ENCODE data around the gene PLA2G15. TPM values are rescaled to one million over a fixed set of nuclear protein-coding genes. Genes with fewer than 3 reads are reported as not detected.

PLA2G15 gene
- total and polyA plus RNA-seq, 4 donors = 7.2 to 28.4 (median 10.5) TPM

DNA sequence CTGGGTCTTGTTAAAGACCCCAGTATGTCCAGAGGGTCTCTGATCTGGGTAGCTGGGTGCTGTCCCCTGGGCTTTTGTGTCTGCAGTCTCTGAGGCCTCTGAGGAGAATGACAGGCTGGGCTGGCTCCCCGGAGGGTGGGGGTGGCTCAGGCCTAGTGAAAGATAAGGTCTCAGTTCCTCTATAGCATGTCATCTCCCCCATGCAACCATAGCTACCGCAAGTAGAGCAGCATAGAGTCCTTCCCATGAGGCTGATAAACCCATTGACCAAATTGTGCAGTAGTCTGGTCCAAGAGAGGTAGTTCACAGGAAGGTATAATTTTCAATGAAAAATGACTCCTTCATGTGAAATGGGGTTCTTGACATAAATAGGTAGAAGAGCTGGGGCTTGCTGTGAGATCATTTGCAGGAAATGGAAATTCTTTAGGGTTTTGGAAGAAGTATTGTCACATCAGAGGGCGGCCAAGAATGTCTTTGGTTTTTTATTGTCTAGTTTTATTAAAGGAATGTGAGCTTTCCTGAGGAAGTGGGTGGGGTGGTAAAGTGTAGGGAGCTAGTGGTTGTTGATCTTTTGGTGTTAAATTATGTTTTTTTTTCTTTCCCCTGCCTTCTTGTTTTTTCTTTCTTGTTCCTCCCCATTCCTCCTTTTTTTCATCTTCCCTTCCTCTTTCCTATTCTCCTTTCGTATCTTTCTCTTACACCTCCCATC, 44.6 kb downstream of the PLA2G15 start:
- no peak for ATAC-seq (ENCODE audit: low FRiP score)
- peaks cover 0 to 3% of the 10 kb centered on the region in 2 donors for H3K4me1 ChIP-seq (ENCODE audit: control insufficient read depth in 1 of 2, insufficient read depth in 2 of 2, low read length in 2 of 2)

GRCh38 chr16:68290450-68290849, 45.3 kb downstream of the PLA2G15 start:
- intact Hi-C loops (cut with DNase I) = no loop called here
- Histone ChIP-seq H3K27ac (ENCODE audit: low read depth in 1 of 2, low read length in 2 of 2) (no peak overlapping the region), H3K4me3 (ENCODE audit: low read length in 2 of 2) (no peak overlapping the region), H3K36me3 (ENCODE audit: control insufficient read depth in 1 of 2, insufficient read depth in 2 of 2, low read length in 1 of 2) (peaks cover 3% of the 10 kb centered on the region in 2 donors), H3K4me1 (ENCODE audit: control insufficient read depth in 1 of 2, insufficient read depth in 2 of 2, low read length in 2 of 2) (peaks cover 0 to 3% of the 10 kb centered on the region in 2 donors), H3K9me3 (ENCODE audit: control insufficient read depth, low read length) (no peaks in the 10 kb centered on the region), H3K27me3 (ENCODE audit: control insufficient read depth in 1 of 2, insufficient read depth in 2 of 2, low read length in 1 of 2) (no peaks in the 10 kb centered on the region)
- 64 to 67% methylated on average over 6 of the region's 6 CpGs for WGBS, 2 donors
- DNase-seq = no peak
- no peak for ATAC-seq (ENCODE audit: low FRiP score)

More for the DNA sequence above, 44.6 kb downstream of the PLA2G15 start:
- no peak overlapping the region for H3K27ac ChIP-seq (ENCODE audit: low read depth in 1 of 2, low read length in 2 of 2)
- H3K4me3 ChIP-seq (ENCODE audit: low read length in 2 of 2) = no peak overlapping the region
- no peaks in the 10 kb centered on the region for H3K27me3 ChIP-seq (ENCODE audit: control insufficient read depth in 1 of 2, insufficient read depth in 2 of 2, low read length in 1 of 2)
- peaks cover 3% of the 10 kb centered on the region in 2 donors for H3K36me3 ChIP-seq (ENCODE audit: control insufficient read depth in 1 of 2, insufficient read depth in 2 of 2, low read length in 1 of 2)
- H3K9me3 ChIP-seq (ENCODE audit: control insufficient read depth, low read length) = no peaks in the 10 kb centered on the region
- intact Hi-C loops (cut with DNase I) = no loop called here
- no peak for DNase-seq
- 66 to 68% methylated on average over 4 of the region's 4 CpGs for WGBS, 2 donors

DNA sequence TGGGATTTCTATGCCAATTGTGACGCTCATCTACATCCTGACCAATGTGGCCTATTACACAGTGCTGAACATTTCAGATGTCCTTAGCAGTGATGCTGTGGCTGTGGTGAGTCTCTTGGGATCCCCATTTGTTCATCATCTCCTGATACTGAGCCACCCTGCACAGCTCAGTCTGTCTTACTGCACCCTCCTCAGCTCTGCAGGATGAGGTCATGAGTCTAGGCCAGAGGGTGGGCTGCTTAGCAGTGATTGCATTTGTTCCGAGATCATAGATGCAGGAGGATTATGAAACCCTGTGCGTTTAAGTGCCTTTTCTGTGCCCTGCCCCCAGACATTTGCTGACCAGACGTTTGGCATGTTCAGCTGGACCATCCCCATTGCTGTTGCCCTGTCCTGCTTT, 46.1 kb downstream of the PLA2G15 start:
- H3K36me3 ChIP-seq (ENCODE audit: control insufficient read depth in 1 of 2, insufficient read depth in 2 of 2, low read length in 1 of 2) = peaks cover 3 to 6% of the 10 kb centered on the region in 2 donors
- intact Hi-C loops (cut with DNase I) = no loop called here
- no peaks in the 10 kb centered on the region for H3K9me3 ChIP-seq (ENCODE audit: control insufficient read depth, low read length)
- DNase-seq (no peak), ATAC-seq (ENCODE audit: low FRiP score) (no peak)
- no peaks in the 10 kb centered on the region for H3K27me3 ChIP-seq (ENCODE audit: control insufficient read depth in 1 of 2, insufficient read depth in 2 of 2, low read length in 1 of 2)
- no peak overlapping the region for H3K4me3 ChIP-seq (ENCODE audit: low read length in 2 of 2)
- peaks cover 0 to 3% of the 10 kb centered on the region in 2 donors for H3K4me1 ChIP-seq (ENCODE audit: control insufficient read depth in 1 of 2, insufficient read depth in 2 of 2, low read length in 2 of 2)
- 74 to 86% methylated on average over 4 of the region's 4 CpGs for WGBS, 2 donors
- no peak overlapping the region for H3K27ac ChIP-seq (ENCODE audit: low read depth in 1 of 2, low read length in 2 of 2)

DNA sequence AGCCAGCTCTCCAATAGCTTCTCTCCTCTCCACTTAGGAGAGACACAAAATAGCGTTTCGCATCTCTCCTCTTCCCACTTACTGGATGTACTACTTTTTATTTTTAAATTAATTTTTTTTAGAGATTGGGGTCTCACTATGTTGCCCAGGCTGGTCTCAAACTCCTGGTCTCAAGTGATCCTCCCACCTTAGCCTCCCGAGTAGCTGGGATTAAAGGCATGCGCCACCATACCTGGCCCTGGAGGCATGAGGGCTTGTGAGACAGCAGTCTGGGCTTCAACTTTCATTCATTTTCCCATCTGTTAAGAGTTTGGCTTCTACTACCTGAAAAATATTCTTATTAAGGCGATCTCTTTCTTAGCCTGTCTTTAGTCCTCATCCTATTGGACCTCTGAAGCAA, 47.3 kb downstream of the PLA2G15 start:
- Histone ChIP-seq H3K27ac (ENCODE audit: low read depth in 1 of 2, low read length in 2 of 2) (no peak overlapping the region), H3K27me3 (ENCODE audit: control insufficient read depth in 1 of 2, insufficient read depth in 2 of 2, low read length in 1 of 2) (no peaks in the 10 kb centered on the region), H3K9me3 (ENCODE audit: control insufficient read depth, low read length) (no peaks in the 10 kb centered on the region), H3K4me3 (ENCODE audit: low read length in 2 of 2) (no peak overlapping the region), H3K4me1 (ENCODE audit: control insufficient read depth in 1 of 2, insufficient read depth in 2 of 2, low read length in 2 of 2) (peaks cover 0 to 2% of the 10 kb centered on the region in 2 donors), H3K36me3 (ENCODE audit: control insufficient read depth in 1 of 2, insufficient read depth in 2 of 2, low read length in 1 of 2) (peaks cover 8% of the 10 kb centered on the region in 2 donors)
- intact Hi-C loops (cut with DNase I) = no loop called here
- ATAC-seq (ENCODE audit: low FRiP score) (no peak), DNase-seq (no peak)
- 96 to 98% methylated on average over 5 of the region's 5 CpGs for WGBS, 2 donors

DNA sequence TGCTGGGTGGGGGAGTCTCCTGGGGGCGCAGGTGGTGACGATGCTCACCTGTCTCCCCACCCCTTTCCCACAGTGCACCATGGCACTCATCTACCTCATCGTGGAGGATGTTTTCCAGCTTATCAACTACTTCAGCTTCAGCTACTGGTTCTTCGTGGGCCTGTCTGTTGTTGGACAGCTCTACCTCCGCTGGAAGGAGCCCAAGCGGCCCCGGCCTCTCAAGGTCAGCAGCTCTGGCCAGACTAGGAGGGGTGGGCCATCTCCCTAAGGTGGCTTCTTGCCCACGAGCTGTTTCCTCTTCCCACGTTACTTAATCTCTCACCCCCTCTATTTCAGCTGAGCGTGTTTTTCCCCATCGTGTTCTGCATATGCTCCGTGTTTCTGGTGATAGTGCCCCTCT, 51.1 kb downstream of the PLA2G15 start:
- WGBS, 2 donors = 79 to 80% methylated on average over 12 of the region's 12 CpGs
- DNase-seq (no peak), ATAC-seq (ENCODE audit: low FRiP score) (no peak)
- Histone ChIP-seq H3K4me1 (ENCODE audit: control insufficient read depth in 1 of 2, insufficient read depth in 2 of 2, low read length in 2 of 2) (no peaks in the 10 kb centered on the region), H3K4me3 (ENCODE audit: low read length in 2 of 2) (no peak overlapping the region), H3K27ac (ENCODE audit: low read depth in 1 of 2, low read length in 2 of 2) (no peak overlapping the region), H3K36me3 (ENCODE audit: control insufficient read depth in 1 of 2, insufficient read depth in 2 of 2, low read length in 1 of 2) (peaks cover 5 to 13% of the 10 kb centered on the region in 2 donors), H3K9me3 (ENCODE audit: control insufficient read depth, low read length) (no peaks in the 10 kb centered on the region), H3K27me3 (ENCODE audit: control insufficient read depth in 1 of 2, insufficient read depth in 2 of 2, low read length in 1 of 2) (no peaks in the 10 kb centered on the region)
- intact Hi-C loops (cut with DNase I) = no loop called here

GRCh38 chr16:68296693-68297092, 51.5 kb downstream of the PLA2G15 start:
- intact Hi-C loops (cut with DNase I) = no loop called here

DNA sequence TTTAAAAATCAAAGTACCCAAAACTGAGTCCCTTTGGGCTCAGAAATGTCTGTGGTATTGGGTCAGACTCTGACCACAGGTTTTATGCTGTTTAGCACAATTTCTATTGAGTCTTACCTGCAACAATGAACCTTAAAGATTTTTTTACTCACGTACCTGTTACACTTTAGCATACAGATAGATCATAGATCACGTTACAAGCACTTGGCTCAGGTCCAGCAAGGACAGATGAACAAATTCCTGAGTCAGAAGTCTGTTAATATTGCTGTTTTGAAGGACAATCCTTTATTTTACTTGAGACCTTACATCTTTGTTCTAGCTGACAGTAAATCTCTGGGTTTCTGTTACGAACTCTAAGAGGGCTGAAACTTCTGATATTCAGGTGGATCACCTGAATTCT, 52.7 kb downstream of the PLA2G15 start:
- no peak overlapping the region for H3K27ac ChIP-seq (ENCODE audit: low read depth in 1 of 2, low read length in 2 of 2)
- WGBS, 2 donors = 55 to 57% methylated on average over 3 of the region's 3 CpGs
- no peak for DNase-seq

More at GRCh38 chr16:68296693-68297092, 51.5 kb downstream of the PLA2G15 start:
- Histone ChIP-seq H3K27me3 (ENCODE audit: control insufficient read depth in 1 of 2, insufficient read depth in 2 of 2, low read length in 1 of 2) (no peaks in the 10 kb centered on the region), H3K9me3 (ENCODE audit: control insufficient read depth, low read length) (no peaks in the 10 kb centered on the region), H3K27ac (ENCODE audit: low read depth in 1 of 2, low read length in 2 of 2) (no peak overlapping the region), H3K4me3 (ENCODE audit: low read length in 2 of 2) (no peak overlapping the region), H3K4me1 (ENCODE audit: control insufficient read depth in 1 of 2, insufficient read depth in 2 of 2, low read length in 2 of 2) (no peaks in the 10 kb centered on the region), H3K36me3 (ENCODE audit: control insufficient read depth in 1 of 2, insufficient read depth in 2 of 2, low read length in 1 of 2) (peaks cover 5 to 13% of the 10 kb centered on the region in 2 donors)
- ATAC-seq (ENCODE audit: low FRiP score) (no peak), DNase-seq (no peak)
- 80 to 82% methylated on average over 6 of the region's 6 CpGs for WGBS, 2 donors

DNA sequence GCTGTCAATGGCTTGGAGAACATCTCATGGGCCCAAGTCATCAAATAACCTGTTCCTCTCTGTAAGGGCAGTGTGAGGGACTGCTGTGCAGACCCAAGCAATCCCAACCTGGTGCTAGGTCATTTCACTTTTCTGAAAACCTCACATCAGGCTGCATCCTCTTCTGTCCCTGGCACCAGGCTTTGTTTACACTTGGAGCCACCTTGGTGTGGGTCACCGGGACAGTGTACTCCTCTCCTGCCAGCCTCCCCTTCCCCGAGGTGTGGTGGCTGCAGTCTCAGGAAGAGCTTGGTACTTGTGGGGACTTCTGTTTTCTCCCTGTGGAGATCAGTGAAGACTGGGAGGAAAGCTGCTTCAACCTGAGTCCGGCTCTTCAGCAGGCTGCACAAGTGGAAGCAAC, 53.1 kb downstream of the PLA2G15 start:
- Histone ChIP-seq H3K27me3 (ENCODE audit: control insufficient read depth in 1 of 2, insufficient read depth in 2 of 2, low read length in 1 of 2) (no peaks in the 10 kb centered on the region), H3K36me3 (ENCODE audit: control insufficient read depth in 1 of 2, insufficient read depth in 2 of 2, low read length in 1 of 2) (peaks cover 5 to 14% of the 10 kb centered on the region in 2 donors), H3K27ac (ENCODE audit: low read depth in 1 of 2, low read length in 2 of 2) (peak overlapping the region in 1 of 2 donors; percentile 36), H3K9me3 (ENCODE audit: control insufficient read depth, low read length) (no peaks in the 10 kb centered on the region), H3K4me3 (ENCODE audit: low read length in 2 of 2) (no peak overlapping the region), H3K4me1 (ENCODE audit: control insufficient read depth in 1 of 2, insufficient read depth in 2 of 2, low read length in 2 of 2) (no peaks in the 10 kb centered on the region)
- DNase-seq (no peak), ATAC-seq (ENCODE audit: low FRiP score) (no peak)
- WGBS, 2 donors = 82 to 88% methylated on average over 3 of the region's 3 CpGs
- intact Hi-C loops (cut with DNase I) = no loop called here

More for the DNA sequence above, 52.7 kb downstream of the PLA2G15 start:
- no peaks in the 10 kb centered on the region for H3K9me3 ChIP-seq (ENCODE audit: control insufficient read depth, low read length)
- no peak for ATAC-seq (ENCODE audit: low FRiP score)
- no peaks in the 10 kb centered on the region for H3K27me3 ChIP-seq (ENCODE audit: control insufficient read depth in 1 of 2, insufficient read depth in 2 of 2, low read length in 1 of 2)
- no peaks in the 10 kb centered on the region for H3K4me1 ChIP-seq (ENCODE audit: control insufficient read depth in 1 of 2, insufficient read depth in 2 of 2, low read length in 2 of 2)
- intact Hi-C loops (cut with DNase I) = no loop called here
- H3K36me3 ChIP-seq (ENCODE audit: control insufficient read depth in 1 of 2, insufficient read depth in 2 of 2, low read length in 1 of 2) = peaks cover 5 to 14% of the 10 kb centered on the region in 2 donors
- no peak overlapping the region for H3K4me3 ChIP-seq (ENCODE audit: low read length in 2 of 2)

GRCh38 chr16:68298907-68299561, 53.9 kb downstream of the PLA2G15 start:
- WGBS, 2 donors = 16 to 24% methylated on average over 5 of the region's 5 CpGs
- no peaks in the 10 kb centered on the region for H3K9me3 ChIP-seq (ENCODE audit: control insufficient read depth, low read length)
- intact Hi-C loops (cut with DNase I) = no loop called here
- H3K27me3 ChIP-seq (ENCODE audit: control insufficient read depth in 1 of 2, insufficient read depth in 2 of 2, low read length in 1 of 2) = no peaks in the 10 kb centered on the region
- H3K27ac ChIP-seq (ENCODE audit: low read depth in 1 of 2, low read length in 2 of 2) = peak overlapping the region in 1 of 2 donors; percentile 23
- ATAC-seq (ENCODE audit: low FRiP score) (peak; percentile 37), DNase-seq (peak in 1 of 2 donors; percentile 73)
- peaks cover 5 to 16% of the 10 kb centered on the region in 2 donors for H3K36me3 ChIP-seq (ENCODE audit: control insufficient read depth in 1 of 2, insufficient read depth in 2 of 2, low read length in 1 of 2)
- no peak overlapping the region for H3K4me3 ChIP-seq (ENCODE audit: low read length in 2 of 2)
- H3K4me1 ChIP-seq (ENCODE audit: control insufficient read depth in 1 of 2, insufficient read depth in 2 of 2, low read length in 2 of 2) = no peaks in the 10 kb centered on the region
